ENCODE results near the gene BDNF.
"Not testable (repeated sequence)": the region's sequence is repeated elsewhere in the genome, so short reads cannot be mapped to it uniquely, and the experiment has no call there.

Gene BDNF

DNA sequence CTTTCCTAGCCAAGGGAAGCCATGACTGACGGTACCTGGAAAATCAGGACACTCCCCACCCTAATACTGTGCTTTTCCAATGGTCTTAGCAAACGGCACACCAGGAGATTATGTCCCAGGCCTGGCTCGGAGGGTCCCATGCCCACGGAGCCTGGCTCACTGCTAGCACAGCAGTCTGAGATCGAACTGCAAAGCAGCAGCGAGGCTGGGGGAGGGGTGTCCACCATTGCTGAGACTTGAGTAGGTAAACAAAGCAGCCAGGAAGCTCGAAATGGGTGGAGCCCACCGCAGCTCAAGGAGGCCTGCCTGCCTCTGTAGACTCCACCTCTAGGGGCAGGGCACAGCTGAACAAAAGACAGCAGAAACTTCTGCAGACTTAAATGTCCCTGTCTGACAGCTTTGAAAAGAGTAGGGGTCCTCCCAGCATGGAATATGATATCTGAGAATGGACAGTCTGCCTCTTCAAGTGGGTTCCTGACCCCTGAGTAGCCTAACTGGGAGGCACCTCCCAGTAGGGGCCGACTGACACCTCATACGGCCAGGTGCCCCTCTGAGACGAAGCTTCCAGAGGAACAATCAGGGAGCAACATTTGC is 34.6 kb downstream of the BDNF start:
- DNase-seq, result not testable (repeated sequence)

DNA sequence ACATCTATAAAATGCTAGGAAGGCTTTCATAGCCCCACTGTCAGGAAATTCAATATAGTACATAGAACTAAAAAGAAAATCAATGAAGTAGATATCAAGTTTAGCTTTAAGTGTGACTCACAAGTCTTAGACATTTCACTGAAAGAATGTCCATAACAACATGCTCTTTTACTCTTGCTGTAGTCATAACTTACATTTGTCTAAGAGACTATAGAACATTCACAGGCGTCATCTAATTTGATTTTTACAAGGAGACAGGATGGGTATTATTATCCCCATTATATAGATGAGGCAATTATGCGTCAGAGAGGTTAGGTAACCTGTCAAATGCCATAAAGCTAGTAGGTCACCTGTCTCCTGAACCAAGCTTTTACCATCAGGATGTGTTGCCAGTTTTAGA is 36.9 kb downstream of the BDNF start:
- DNase-seq, result no peak

DNA sequence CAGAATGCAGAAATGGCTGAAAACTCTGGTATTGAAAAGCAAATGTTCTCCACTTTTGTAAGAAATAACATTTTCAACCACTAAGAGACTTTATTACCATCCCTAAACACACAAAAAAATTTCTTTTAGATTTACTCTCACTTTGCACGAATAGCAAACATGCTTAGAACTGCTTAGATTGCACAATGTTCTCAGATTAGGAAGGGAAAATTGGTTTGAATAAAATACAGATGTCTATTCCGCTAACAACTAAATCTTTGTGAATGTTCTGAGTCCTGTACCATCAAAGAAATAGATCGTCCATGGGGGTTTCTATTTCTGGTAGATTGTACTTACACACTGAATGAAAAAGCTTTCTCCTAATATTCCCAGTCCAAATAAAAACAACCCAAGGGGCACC is 40.1 kb downstream of the BDNF start:
- DNase-seq, result no peak

DNA sequence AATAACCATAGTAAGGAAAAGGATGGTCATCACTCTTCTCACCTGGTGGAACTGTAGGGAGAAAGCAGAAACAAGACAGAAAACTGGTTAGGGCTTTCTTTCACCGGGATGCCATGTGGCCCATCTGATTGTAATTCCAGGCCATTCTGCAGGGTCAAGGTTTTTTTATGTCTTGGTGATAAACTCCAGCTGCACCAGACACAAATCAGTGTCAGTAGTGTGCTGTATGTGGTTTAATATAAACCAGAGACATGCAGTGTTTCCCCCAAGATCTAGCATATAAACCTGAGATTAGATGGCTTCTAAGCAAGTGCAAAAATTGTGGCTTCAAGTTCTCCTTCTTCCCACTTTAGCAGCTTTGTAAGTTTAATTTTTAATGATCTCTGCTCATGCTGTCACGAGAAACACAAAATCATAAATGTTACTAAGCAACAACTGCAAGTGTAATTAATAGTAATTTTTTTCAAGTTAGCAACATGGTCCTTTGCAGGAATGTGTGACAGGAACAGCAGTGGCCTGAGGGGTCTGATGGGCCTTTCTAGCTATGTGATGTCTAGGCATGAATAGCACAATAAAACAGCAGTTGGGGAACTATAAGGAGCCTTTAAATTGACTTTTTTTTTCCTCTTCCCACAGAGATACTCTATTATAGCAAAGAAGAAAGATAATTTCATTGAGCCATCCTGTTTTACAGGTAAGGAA is 41.6 kb downstream of the BDNF start:
- DNase-seq, result no peak

DNA sequence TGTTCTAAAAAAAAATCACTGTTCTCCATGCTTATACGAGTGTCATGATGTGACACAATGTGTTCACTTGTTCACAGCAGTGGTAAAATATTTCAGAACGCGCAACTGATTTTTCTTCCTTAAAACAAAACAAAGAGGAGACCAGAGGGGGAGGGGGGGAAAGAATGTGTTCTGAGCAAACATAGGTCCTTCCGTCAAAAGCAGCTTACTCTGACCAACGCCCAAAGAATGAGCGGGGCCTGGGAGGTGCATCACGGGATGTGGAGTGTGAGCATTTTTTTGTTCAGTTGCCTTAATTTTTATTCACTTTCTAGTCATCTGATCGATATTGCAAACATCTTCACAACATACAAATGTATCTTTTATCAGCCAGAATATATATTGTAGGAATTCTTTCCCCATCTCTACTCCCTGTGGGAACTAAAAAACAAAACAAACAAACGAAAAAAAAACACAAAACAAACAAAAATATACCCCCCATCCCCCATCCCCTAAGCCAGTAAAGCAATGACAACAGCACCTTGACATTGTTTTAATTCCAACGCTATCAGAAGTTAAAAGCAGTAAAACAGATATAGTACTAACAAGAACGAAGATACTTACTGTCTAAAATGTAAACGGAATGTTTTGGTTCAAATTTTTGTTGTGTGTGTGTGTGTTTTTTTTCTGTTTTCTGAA is 43.3 kb downstream of the BDNF start:
- DNase-seq, result no peak

DNA sequence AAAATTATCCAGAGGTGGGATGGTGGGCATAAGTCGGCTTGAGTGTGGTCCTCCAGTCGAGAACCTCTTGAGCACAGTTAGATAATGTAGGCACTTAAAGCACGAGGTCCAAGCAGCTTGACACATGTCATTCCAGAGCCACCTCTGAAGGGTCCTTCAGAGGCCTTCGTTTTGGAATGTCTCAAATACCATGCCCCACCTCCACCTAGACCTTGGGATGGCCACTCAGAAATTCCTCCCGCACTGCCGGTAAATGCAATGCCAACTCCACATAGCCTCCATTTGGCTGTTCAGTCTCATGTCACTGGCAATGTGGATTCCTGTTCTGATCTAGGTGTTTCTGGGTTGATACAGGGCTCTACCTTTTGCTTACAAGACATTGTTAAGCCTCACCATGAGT is 43.9 kb downstream of the BDNF start:
- DNase-seq, result no peak

DNA sequence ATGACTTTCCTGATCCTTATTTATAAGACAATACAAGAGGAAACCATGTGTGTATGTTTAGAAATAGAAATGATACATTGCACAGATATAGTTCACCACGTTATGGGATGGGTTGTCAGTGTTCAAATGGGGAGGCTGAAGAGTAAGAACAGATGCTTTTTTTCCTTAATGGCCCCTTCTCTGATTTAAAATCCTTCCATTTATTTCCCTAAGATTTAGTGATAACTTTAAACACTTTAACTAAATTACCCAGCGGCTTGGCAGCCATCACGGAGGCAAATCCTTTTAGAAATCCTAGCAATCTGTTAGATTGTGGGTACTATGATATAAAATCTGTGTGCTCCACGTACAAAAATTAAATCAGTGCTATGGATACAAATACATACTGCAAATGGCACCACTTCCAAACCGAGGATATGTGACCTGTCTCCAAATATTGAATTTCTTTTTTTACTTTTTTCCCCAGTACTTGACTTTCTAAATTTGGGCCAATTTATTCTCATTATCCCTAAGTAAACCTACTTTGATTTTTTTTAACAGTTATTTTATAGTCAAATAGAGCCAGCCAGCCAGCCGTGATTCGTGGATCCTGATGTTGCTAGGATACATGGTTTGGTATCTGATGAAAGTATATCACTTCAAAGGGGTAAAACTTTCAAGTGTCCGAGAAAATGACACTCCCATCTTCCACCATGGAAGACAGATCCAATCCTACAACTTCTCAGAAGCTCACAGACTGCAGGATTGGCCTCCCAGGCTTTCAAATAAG is 46.1 kb downstream of the BDNF start:
- no peak for DNase-seq

DNA sequence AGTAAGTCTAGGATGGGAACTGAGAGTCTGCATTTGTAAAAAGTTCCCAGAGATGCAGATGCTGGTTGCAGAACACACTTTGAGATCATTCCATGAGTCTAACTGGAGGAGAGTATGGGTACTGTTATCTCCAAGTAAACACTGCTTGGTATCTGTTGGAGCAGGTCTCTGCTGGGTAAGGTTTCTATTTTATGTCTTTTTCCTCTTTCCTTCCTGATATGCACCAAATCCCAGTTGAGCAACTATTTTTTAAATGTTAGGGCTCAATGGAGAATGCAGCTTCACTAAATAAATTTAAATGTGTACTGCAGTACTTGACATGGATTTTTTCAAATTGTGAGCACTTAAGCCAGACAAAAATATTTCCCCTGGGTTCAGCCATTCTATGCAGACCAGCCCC is 48.5 kb downstream of the BDNF start:
- no peak for DNase-seq

DNA sequence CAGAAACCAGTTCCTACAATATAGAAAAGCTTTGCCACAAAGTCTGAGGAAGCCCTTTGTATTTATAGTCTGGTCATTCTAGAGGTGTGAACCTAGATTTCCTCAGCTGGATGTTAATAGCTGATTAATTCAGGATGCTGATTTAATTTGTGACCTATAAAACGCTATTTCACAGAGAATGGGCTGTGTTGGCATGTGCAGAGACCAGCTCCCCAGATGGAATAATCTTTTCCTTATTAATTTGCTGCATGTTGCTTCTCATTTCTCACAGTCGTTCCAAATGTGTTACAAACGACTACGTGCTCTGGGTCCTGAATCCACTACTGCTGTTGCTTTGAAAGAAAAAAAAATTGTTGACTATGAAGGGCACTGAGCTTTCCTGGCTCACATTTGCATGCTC is 49.3 kb downstream of the BDNF start:
- DNase-seq, result no peak

DNA sequence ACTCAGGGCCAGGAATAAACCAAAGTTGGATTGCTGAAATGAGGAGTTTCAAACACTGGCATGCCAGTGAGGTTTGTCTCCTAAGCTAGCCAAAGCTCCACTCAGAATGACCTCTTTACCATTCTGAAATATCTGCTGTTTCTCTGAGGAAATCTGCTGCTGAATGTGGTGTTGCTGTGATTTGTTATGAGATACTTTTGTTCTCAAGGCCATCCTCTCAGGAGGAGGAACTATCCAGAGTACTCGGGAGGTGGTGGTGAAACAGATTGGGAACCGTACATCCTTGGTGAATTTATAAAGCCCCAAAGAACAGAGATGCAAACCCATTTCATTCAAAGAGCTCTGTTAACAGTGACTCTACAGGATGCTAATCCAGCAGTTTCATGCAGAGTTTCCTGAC is 50.5 kb downstream of the BDNF start:
- no peak for DNase-seq

DNA sequence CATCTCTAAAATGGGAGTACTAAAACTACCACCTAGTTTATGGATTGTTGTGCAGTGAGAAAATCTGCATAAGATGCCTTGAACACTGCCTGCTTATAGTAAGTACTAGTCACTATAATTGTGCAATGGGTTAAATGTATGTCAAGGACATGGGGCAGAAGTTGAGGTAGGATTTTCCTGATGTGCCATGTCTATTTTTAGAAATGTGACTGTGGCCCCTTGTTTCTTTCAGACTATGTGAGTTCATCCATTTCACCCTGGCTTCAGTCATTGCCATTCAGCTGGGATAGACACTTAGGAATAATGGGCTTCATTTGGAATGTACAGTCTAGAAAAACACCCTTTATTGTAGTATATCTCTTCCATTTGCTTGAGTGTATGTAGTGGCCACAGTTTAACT is 51.4 kb downstream of the BDNF start:
- no peak for DNase-seq

DNA sequence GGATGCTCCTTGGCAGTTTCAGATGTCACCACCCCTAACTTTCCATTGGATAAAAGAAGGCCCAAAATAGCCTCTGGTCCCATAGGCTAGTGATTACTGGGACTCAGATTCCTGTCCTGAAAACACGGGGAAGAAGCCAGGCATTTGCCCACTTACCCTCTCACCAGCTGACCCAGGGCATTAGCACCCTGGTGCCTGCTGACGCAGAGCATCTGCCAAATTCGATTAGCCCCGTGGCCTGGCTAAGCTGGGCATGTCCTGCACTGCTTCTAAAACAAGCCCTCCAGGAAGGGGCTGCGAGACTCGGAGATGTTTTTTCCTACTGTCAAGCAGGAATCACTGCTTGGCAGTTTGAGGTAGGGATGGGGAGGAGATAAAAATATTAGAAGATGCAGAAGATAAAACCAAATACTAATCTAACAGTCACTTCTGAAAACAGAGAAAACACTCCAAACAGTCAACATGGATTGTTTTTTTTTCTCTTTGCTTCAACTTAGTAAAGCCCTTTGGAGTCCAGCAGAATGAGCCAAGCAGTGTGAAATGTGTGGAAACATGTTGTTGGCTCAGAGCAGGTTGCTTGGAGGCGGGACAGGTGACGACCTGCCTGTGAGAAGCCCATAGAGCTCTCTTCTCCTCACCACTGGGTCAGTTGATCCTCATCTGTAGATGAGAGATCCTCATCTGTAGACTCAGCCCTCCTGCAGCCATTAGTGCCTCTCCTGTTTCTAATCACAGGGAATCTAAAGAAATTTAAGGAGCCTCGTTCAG is 54.0 kb downstream of the BDNF start:
- no peak for DNase-seq

DNA sequence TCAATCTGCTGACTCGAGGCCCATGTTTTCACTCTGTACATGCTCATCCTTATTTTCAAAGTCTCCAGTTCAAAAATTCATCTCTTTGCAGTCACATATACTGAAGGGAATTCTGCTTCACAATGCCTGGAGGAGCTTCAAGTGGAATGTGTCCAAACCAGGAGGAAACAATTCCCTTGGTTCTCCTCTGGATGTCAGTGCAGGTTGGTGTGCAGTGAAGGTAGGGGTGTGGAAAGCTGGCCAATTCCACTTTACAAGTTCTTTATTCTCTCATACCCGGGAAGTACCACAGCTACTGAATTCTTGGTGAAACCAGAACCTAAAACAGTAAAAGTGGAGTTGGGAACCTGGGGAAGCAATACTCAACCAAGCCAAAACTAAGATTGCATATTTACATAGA is 57.3 kb downstream of the BDNF start:
- no peak for DNase-seq

DNA sequence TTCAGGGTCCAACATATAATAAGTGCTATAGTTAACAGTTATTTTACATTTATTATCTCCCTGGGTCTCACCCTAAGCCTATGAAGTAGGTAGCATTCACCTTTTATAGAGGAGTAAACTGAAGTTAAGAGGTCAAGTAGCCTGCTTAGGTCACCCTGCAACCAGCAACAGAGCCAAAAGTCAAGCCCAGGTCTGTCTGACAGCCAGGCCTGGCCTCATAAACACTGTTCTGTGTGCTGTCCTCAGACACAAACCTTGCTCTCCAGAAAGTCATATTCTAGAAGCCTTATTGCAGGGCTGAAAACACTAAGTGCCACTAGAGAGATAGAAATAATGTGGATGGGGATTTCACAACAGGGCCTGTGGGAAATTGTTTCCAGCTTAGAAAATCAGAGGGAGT is 59.3 kb downstream of the BDNF start:
- no peak for DNase-seq

DNA sequence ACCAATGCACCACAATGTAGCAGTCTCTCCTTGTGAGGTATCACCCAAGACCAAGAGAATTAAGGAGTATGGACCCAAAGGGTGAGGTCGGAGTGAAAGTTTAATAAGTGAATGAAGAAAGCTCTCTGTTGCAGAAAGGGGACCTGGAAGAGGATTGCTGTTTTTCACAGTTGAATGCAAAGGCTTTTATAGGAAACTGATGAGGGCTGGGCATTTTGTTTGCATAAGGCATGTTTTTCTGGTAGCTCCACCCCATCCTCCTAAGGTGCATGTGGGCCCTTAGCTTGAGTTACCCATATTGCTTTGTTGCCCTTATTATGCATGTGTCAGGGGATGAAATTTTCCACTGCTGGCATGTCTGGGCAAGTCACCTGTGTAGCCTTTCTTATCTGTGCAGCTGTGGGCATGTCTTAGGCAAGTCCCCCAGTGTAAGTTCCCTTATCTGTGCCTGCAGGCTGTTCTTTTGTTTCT is 64.7 kb downstream of the BDNF start:
- DNase-seq, result peak; percentile 22

DNA sequence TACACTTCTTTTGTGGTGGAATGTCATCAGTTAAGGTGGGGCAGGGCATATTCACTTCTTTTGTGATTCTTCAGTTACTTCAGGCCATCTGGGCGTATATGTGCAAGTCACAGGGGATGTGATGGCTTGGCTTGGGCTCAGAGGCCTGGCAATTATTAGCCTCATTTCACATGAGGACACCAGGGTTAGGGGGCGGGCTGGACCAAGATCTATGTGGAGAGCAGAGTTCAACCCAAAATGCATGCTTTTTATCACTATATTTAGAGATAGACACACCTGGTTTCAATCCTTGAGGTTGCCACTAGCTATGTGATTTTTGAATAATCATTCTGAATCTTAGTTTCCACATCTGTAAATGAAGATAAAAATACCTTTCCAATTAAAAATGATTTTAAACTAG is 65.5 kb downstream of the BDNF start:
- DNase-seq, result not testable (repeated sequence)

DNA sequence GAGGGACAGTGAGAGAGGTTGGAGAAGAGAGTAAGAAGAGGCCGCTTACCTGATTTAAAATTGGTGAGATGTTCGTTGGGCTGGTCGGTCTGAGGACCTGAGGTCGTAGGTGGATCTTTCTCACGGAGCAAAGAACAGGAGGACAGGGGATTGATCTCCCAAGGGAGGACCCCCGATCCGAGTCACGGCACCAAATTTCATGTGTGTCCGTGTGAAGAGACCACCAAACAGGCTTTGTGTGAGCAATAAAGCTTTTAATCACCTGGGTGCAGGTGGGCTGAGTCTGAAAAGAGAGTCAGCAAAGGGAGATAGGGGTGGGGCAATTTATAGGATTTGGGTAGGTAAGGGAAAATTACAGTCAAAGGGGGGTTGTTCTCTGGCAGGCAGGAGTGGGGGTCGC is 66.0 kb downstream of the BDNF start:
- not testable (repeated sequence) for DNase-seq

DNA sequence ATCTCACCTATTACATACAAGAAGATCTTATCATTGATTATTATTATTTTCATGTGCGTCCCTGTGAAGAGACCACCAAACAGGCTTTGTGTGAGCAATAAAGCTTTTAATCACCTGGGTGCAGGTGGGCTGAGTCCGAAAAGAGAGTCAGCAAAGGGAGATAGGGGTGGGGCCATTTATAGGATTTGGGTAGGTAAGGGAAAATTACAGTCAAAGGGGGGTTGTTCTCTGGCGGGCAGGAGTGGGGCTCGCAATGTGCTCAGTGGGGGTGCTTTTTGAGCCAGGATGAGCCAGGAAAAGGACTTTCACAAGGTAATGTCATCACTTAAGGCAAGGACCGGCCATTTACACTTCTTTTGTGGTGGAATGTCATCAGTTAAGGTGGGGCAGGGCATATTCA is 71.2 kb downstream of the BDNF start:
- not testable (repeated sequence) for DNase-seq

DNA sequence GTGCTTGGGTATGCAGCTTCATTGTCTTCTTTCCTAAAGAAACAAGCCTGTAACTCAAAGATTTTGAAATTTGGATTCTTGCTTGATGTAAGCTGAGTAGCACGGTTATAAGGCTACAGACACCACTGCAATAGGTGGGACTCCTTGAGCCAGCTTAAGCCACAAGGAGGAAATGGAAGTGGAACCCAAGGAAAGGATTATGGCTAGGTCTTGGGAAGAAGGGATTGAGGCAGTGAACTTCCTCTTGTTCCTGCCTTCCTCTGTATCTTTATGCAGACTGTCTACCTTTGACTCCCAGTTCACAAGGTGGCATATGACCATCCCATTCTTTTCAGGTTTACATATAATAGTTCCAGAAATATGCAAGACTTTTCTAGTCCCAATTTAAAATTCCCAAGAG is 72.3 kb downstream of the BDNF start:
- no peak for DNase-seq

DNA sequence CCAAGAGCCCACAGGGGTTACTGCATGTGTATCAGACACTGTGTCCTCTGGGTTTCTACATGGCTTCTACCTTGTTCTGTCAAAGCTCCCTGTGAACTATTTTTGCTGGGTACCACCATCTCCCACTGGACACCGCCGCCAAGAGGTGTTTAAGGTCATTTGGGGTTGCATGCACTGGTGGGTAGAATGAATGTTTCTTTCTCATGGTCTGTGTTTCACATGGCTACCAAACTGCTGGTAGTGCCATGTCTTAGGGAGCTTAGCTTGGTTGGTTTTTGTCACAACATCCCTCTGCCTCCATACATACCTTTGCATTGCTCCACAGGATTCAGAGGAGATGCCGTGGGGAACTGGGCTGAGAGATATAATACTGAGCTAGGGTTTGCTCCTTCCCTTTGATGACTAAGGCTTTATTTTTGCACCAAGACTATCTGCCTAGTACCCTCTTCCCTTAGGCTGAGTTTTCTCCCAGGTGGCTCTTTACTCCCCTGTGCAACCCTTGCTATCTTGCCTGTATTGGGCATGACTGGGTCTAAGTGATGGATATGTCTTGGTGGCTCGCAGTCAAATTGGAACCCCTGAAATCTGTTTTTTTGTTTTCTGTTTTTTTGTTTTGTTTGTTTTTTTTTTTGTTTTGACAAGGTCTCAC is 73.2 kb downstream of the BDNF start:
- DNase-seq, result no peak

DNA sequence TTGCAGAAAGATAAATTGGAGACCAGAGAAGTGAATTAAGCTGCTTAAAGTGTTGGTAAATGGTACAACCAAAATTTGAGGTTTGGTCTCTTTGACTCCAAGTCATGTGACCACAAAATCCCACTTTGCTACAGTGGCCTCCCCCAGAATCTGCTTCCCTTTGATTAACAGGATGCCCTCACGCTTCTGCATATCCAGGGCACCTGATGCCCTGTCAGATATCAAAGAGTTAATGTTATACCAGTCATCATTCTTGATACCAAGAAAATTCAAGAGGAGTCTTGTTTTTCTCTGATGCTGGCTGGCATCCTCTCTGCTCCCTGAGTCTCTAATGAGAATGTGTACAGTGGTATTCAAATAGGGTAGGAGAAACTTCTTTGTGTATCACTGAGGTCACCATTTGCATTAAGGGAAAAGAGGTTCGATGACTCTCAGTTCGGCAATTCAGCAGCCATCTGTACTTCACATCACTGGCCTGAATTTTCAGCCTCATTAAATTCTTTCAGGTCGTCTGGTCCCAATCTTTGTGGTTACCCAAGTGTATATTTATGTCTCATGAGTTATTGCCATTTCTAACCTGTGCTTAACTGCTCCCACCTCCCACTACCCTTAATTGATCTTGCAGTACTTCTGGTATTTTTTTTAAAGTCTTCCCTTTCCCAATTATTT is 73.9 kb downstream of the BDNF start:
- no peak for DNase-seq

All from NCI-H526 treated with DMSO at 0.1 percent for 48 hours (cell line).